BLaER1 (cell line): Measurements from ENCODE around the gene ZNF330.
"Not testable (repeated sequence)": the region's sequence is repeated elsewhere in the genome, so short reads cannot be mapped to it uniquely, and the experiment has no call there.

Experiments used
- H3K27ac ChIP-seq: shearing (Covaris generic); formaldehyde crosslinking; 2 replicates; pipeline ENCODE4 v1.8.1; 2022
- H3K27me3 ChIP-seq: shearing (Covaris generic); formaldehyde crosslinking; 2 replicates; pipeline ENCODE4 v1.8.1; 2022
- H3K36me3 ChIP-seq: shearing (Covaris generic); formaldehyde crosslinking; 2 replicates; pipeline ENCODE4 v1.8.1; 2022
- H3K4me1 ChIP-seq: shearing (Covaris generic); formaldehyde crosslinking; 2 replicates; pipeline ENCODE4 v1.8.1; 2022
- H3K4me2 ChIP-seq: shearing (Covaris generic); formaldehyde crosslinking; 2 replicates; pipeline ENCODE4 v1.8.1; 2022
- H3K4me3 ChIP-seq: shearing (Covaris generic); formaldehyde crosslinking; 2 replicates; pipeline ENCODE4 v1.8.1; 2022
- H3K9ac ChIP-seq: shearing (Covaris generic); formaldehyde crosslinking; 2 replicates; pipeline ENCODE4 v1.8.1; 2022
- H3K9me3 ChIP-seq: shearing (Covaris generic); formaldehyde crosslinking; 2 replicates; pipeline ENCODE4 v1.8.1; 2022
- H4K20me1 ChIP-seq: shearing (Covaris generic); formaldehyde crosslinking; 2 replicates; pipeline ENCODE4 v1.8.1; 2022
- Cebpa-rat ChIP-seq: shearing (Covaris generic); IDR thresholded peaks from 2 replicates; pipeline ENCODE4 v1.8.1; 2022

ZNF330 gene

DNA sequence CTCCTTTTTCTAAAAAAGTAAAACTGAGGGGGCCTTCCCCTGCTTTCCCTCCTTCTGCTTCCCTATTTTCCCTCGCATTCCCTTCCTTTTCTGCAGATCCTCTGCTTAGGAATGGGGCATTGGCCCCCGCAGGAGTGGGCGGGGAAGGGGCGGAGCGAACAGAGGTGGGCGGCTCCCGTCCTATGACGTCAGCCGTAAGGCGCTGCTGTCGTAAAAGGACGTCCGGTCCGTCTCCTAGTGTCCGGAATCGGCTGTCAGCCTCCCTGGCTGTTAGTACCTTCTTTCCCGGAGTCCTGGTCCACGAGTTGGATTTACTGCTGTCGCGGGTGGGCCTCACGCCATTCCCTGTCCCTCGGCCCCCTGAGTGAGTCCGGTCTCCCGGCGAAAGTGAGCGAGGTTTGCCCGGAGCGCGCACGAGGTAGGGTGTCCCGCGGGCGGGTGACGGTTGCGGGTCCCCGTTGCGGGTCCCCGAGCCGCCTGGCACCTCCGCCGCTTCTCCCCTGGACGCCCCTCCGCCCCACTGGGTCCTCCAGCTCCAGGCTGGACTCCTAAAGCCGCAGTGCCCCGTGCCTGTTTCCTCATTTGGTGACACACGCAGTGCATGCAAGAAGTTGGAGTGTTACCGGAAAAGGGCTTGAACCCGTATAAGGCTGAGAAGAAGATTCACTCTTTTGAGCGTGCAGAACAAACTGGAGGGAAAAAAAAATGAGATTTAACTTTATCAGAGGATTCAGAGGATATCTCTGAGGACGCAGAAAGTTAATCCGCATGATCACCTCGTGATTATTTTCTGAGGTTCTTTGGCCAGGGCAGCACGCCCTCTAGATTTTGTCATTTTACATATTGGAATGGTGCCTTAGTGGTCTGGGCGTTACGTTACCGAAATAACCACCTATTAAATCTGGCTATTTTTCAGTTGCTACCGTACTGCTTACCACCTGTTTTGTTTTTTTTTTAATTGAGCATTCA, at the start of gene ZNF330:
Gene ZNF330 (plus strand): TSS at position 205 of the 969 bp plus-strand sequence. CDS start 1,477 bp downstream, outside the sequence.
- peak within 1 kb of the TSS; percentile 89 for H3K27ac ChIP-seq
- peaks cover 13% of the 10 kb centered on the region for H3K4me1 ChIP-seq
- peaks cover 34% of the 10 kb centered on the region for H3K36me3 ChIP-seq
- H3K4me3 ChIP-seq, result peak within 1 kb of the TSS; percentile 89
- peaks cover 44% of the 10 kb centered on the region for H4K20me1 ChIP-seq
- H3K4me2 ChIP-seq, result peak within 1 kb of the TSS; percentile 66
- peak within 1 kb of the TSS; percentile 89 for H3K9ac ChIP-seq
- no peaks in the 10 kb centered on the region for H3K27me3 ChIP-seq
- no peak for TF ChIP-seq Cebpa-rat
- H3K9me3 ChIP-seq, result no peaks in the 10 kb centered on the region

GRCh38 chr4:141174457-141174856, 46.2 kb upstream of the ZNF330 start:
- Histone ChIP-seq H3K4me2 (no peak overlapping the region), H3K4me1 (no peaks in the 10 kb centered on the region), H3K27me3 (no peaks in the 10 kb centered on the region), H3K9me3 (no peaks in the 10 kb centered on the region), H3K27ac (no peak overlapping the region), H4K20me1 (no peaks in the 10 kb centered on the region), H3K4me3 (no peak overlapping the region), H3K9ac (no peak overlapping the region), H3K36me3 (no peaks in the 10 kb centered on the region)
- TF ChIP-seq Cebpa-rat, result no peak

GRCh38 chr4:141177171-141177570, 43.5 kb upstream of the ZNF330 start:
- Histone ChIP-seq H3K9ac (no peak overlapping the region), H3K4me1 (no peaks in the 10 kb centered on the region), H3K4me3 (no peak overlapping the region), H3K27ac (no peak overlapping the region), H4K20me1 (no peaks in the 10 kb centered on the region), H3K9me3 (no peaks in the 10 kb centered on the region), H3K27me3 (no peaks in the 10 kb centered on the region), H3K4me2 (no peak overlapping the region), H3K36me3 (no peaks in the 10 kb centered on the region)
- TF ChIP-seq Cebpa-rat, result no peak

GRCh38 chr4:141179474-141180373, 41.0 kb upstream of the ZNF330 start:
- Histone ChIP-seq H3K36me3 (no peaks in the 10 kb centered on the region), H3K9ac (no peak overlapping the region), H3K9me3 (no peaks in the 10 kb centered on the region), H3K4me1 (no peaks in the 10 kb centered on the region), H3K4me2 (no peak overlapping the region), H3K4me3 (no peak overlapping the region), H4K20me1 (no peaks in the 10 kb centered on the region), H3K27ac (no peak overlapping the region), H3K27me3 (no peaks in the 10 kb centered on the region)
- no peak for TF ChIP-seq Cebpa-rat

GRCh38 chr4:141180991-141181761, 39.5 kb upstream of the ZNF330 start:
- TF ChIP-seq Cebpa-rat, result no peak
- Histone ChIP-seq H3K27ac (no peak overlapping the region), H3K9me3 (no peaks in the 10 kb centered on the region), H3K4me1 (no peaks in the 10 kb centered on the region), H4K20me1 (no peaks in the 10 kb centered on the region), H3K36me3 (no peaks in the 10 kb centered on the region), H3K4me2 (no peak overlapping the region), H3K4me3 (no peak overlapping the region), H3K9ac (no peak overlapping the region), H3K27me3 (no peaks in the 10 kb centered on the region)

DNA sequence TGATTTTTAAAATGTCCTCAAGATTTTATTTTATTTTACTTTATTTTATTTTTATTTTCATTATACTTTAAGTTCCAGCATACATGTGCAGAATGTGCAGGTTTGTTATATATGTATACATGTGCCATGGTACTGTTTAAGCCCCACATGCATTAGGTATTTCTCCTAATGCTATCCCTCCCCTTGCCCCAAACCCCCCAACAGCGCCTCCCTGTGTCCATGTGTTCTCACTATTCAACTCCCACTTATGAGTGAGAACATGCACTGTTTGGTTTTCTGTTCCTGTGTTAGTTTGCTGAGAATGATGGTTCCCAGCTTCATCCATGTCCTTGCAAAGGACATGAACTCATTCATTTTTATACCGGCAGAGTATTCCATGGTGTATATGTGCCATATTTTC, 37.2 kb upstream of the ZNF330 start:
- H3K4me3 ChIP-seq, H3K9me3 ChIP-seq, H4K20me1 ChIP-seq, H3K27ac ChIP-seq, H3K4me1 ChIP-seq, H3K9ac ChIP-seq, H3K27me3 ChIP-seq, H3K36me3 ChIP-seq, H3K4me2 ChIP-seq: not testable (repeated sequence)

DNA sequence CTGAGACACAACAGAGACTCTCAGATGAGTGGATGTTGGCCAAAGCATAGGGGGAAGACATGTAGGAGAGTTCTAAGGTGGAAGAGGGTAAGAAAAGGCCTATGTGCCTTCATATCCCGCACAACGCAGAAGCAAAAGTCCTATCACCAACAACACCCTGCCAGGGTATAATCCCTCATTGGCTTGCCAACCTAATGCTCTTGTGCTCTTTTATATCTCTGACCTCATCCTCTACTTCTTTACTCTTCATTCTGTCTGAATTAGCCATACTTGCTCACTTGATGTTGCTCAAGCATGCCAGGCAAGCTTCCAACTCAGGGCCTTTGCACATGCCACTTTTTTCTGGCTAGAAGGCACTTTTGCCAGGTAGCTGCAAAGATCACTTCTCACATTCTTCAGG, 28.1 kb upstream of the ZNF330 start:
- no peak for TF ChIP-seq Cebpa-rat
- Histone ChIP-seq H3K9me3 (no peaks in the 10 kb centered on the region), H3K36me3 (no peaks in the 10 kb centered on the region), H3K4me3 (no peak overlapping the region), H3K27me3 (no peaks in the 10 kb centered on the region), H3K4me1 (no peaks in the 10 kb centered on the region), H3K4me2 (no peak overlapping the region), H3K27ac (no peak overlapping the region), H3K9ac (no peak overlapping the region), H4K20me1 (no peaks in the 10 kb centered on the region)

DNA sequence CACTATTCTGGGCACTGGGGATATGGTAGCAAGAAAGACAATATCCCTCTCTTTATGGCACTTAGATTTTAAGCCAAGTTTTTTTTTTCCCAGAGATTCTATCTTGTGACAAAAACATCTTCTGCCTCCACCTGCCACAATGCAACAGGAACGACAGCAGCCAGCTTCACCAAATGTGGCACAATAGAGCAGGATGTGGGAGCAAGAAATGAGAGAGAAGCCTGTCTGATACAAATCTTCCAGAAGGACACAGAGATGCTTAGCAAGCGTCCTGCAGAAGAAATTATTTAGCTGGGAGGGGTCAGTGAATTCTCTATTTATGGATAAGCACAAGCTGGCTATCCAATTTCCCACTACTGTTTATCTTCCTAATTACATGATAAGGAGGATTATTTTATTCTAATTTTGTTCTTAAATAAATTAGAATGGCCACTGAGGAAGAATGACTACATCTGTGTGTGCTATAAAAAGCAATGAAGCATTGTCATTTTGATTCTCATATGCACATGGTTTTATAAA, 27.1 kb upstream of the ZNF330 start:
- no peaks in the 10 kb centered on the region for H4K20me1 ChIP-seq
- H3K4me1 ChIP-seq, result no peaks in the 10 kb centered on the region
- H3K4me2 ChIP-seq, result no peak overlapping the region
- no peak overlapping the region for H3K27ac ChIP-seq
- no peak overlapping the region for H3K4me3 ChIP-seq
- no peak for TF ChIP-seq Cebpa-rat
- H3K9ac ChIP-seq, result no peak overlapping the region
- H3K9me3 ChIP-seq, result no peaks in the 10 kb centered on the region
- no peaks in the 10 kb centered on the region for H3K27me3 ChIP-seq
- no peaks in the 10 kb centered on the region for H3K36me3 ChIP-seq

- no peak overlapping the region for H3K9ac ChIP-seq
- no peak overlapping the region for H3K4me3 ChIP-seq
- no peaks in the 10 kb centered on the region for H3K27me3 ChIP-seq
- no peaks in the 10 kb centered on the region for H3K9me3 ChIP-seq
- H3K4me1 ChIP-seq, result no peaks in the 10 kb centered on the region
- no peaks in the 10 kb centered on the region for H3K36me3 ChIP-seq
- no peaks in the 10 kb centered on the region for H4K20me1 ChIP-seq
- no peak overlapping the region for H3K4me2 ChIP-seq
- no peak overlapping the region for H3K27ac ChIP-seq
- TF ChIP-seq Cebpa-rat, result no peak
These were observed 25.5 kb upstream of the ZNF330 start for GRCh38 chr4:141195095-141195707.
